GM19351 (cell line): ENCODE data around the gene ARMH3.

Experiments used
- ATAC-seq: cut with Tn5 transposase; IDR thresholded peaks from one replicate; pipeline ENCODE4 v1.9.1; 2021; ENCODE audit warnings: mild to moderate bottlenecking, moderate library complexity; ENCODE audit not compliant: unreplicated experiment

Gene ARMH3

DNA sequence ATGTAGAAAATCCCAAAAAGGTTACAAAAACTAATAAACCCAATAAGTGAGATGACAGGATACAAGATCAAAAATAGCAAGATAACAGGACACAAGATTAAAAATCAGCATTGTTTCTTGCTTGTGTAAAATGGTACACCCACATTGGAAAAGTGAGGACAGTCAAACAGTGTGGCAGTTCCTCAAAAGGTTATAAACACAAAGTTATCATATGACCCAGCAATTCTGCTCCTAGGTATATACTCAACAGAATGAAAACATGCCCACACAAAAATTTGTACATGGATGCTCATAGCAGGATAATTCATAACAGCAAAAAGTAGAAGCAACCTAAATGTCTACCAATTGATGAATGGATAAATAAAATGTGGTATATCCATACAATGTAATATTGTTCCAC, 105.8 kb downstream of the ARMH3 start:
- no peak for ATAC-seq

DNA sequence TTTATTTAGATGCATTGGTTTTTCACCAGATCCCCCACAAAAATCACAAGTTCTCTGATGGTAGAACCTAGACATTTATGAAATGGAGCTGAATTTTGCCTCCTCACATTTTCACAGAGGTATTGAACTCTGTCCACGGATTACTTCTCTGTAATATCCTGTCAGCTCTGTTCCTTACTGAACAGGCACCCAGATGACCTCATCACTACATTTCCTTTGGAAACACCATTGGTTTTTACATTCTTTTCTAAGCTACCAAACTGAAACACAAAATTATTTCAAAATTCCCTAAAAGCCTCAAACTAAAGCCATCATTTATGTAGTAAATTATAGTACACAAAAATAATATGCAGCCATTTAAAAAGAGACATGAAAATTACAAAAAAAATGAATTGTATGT, 114.1 kb downstream of the ARMH3 start:
- ATAC-seq, result no peak

DNA sequence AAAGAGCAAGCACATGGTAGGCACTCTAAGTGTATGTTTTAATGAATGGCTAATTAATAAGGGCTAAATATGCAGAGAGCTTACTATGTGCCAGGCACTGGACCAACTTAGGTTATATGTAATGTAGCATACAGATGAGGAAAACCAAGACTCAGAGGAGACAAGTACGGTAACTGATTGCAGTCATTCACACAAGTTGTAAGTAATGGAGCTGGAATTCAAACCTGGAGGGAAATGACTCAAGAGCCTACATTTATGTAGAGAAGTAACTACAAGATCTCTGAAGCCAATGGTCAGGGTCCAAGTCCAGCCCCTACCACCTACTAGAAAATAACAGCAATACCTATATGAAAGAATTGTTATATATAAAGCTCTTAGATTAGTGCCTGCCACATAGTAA, 115.1 kb downstream of the ARMH3 start:
- ATAC-seq, result no peak

DNA sequence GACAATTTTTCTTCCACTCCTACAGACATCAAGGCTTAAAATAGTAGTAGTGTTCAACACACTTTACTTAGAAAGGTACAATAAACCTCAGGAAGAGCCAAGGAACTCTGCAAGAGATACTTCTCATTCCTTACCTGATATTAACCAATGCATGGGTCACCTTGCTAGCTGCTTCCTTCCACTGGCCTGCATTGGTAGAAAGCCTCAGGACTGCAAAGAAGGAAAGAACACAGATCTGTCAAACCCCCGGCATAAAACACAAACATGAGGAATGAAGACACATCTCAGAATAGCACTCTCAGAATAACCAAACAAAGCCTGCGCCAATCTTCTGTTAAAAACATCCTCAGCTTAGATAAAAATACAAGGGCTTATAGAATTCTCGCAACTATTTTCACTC, 116.2 kb downstream of the ARMH3 start:
- no peak for ATAC-seq

- ATAC-seq, result no peak
These were observed 116.8 kb downstream of the ARMH3 start for GRCh38 chr10:101939008-101939648.

DNA sequence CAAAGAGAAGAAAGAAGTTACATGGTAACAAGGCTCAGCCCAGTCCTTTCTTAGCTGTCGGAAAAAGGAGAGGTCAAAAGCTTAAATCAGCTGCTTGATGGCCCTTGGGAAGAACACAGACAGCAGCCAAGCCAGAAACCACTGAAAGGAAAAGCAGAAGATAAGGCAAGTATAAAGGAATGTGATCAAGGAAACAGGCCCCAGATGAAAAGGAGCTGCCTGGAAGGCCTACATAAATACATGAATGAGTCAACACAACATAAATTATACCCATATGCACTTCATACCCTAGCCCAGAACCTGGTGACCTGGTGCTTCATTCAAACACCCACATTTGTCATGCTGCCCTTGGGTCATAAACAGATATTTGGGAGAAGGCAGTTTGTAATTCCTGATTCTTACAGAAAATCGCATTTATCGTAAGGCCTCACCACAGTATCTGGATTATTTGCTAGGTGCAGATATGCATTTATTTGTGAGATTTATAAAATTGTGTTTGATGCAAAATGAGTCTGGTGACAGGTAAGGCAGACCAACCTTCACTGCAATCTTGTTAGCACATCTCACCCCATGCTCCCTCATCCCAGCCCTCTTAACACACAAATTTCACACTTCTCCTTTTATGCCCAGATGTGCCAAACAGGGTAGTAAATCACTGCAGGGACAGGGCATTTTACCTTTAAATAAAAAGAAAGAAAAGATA, 117.5 kb downstream of the ARMH3 start:
- ATAC-seq, result no peak

- ATAC-seq, result no peak
These were observed 120.5 kb downstream of the ARMH3 start for GRCh38 chr10:101935431-101935830.

GRCh38 chr10:101934686-101935305, 121.2 kb downstream of the ARMH3 start:
- ATAC-seq, result no peak

- ATAC-seq, result no peak
These were observed 122.0 kb downstream of the ARMH3 start for GRCh38 chr10:101933976-101934375.

DNA sequence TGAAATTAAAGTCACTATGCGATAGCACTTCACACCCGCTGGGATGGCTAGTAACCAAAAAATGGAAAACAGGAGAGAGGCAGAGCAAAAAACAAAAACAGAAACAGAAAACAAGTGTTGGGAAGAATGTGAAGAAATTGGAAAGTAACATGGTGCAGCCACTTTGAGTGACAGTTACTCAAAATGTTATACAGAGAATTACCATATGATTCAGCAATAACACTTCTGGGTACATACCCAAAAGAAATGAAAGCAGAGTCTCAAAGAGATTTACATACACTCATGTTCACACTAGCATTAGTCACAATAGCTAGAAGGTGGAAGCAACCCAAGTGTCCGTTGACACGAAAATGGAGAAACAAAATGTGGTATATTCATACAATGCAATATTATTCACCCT, 123.8 kb downstream of the ARMH3 start:
- ATAC-seq, result no peak

DNA sequence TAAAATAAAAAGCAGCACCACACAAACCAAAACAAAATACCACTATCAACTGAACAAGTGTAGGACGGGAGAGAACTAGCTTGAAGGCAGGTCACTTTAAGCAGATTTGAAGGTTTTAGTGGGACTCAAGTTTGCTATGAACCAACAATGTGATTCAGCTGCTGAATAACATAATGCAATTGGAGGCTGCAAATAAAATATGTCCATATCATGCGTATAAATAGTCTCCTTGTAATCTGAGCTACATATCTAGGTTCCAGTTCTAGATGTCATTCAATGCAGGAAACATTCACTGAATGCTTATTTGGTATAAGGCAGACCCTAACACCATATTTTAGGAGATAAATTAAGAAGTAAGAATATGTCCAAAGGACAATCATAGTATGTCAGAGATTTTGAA, 130.9 kb downstream of the ARMH3 start:
- no peak for ATAC-seq

DNA sequence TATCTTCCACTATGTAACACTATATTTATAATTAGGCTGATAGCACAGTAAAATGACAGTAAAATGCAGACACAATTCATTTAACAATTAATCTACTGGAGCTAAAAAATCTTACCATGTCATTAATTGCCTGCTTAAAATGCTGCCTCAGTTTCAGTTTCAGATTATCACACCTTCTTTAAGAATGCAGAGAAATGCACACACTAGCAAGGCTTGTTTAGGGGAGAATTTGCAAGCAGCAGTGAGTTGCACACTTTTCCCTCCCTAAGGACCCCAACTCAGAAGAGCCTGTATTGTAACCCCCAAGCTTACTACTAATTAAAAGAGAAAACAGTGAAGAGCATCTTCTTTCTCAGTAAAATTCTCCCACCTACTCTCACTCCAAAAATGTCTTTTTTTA, 132.7 kb downstream of the ARMH3 start:
- ATAC-seq, result no peak

- ATAC-seq, result no peak
These were observed 133.1 kb downstream of the ARMH3 start for GRCh38 chr10:101922846-101923245.

GRCh38 chr10:101920546-101920945, 135.4 kb downstream of the ARMH3 start:
- ATAC-seq, result no peak

GRCh38 chr10:101919026-101919770, 136.8 kb downstream of the ARMH3 start:
- no peak for ATAC-seq

DNA sequence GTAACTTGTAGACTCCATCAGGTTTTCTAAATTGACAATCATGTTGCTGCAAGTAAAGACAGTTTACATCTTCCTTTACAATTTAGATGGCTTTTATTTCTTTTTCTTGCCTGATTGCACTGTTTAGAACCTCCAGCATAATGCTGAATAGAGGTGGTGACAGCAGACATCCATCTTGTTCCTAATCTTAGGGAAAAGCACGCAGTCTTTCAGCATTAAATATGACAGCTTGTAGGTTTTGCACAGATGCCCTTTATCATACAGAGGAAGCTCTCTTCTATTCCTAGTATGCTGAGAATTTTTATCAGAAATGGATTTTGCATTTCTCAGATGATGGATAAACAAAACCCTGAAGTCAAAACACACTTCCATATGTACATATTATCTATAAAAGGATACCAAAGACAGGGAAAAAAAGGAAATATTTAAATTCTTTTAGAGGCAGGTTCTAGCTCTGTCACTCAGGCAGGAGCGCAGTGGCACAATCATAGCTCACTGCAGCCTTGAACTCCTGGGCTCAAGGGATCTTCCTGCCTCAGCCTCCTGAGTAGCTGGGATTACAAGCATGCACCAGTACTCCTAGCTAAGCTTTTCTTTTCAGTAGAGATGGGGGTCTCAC, 143.3 kb downstream of the ARMH3 start:
- ATAC-seq, result no peak

DNA sequence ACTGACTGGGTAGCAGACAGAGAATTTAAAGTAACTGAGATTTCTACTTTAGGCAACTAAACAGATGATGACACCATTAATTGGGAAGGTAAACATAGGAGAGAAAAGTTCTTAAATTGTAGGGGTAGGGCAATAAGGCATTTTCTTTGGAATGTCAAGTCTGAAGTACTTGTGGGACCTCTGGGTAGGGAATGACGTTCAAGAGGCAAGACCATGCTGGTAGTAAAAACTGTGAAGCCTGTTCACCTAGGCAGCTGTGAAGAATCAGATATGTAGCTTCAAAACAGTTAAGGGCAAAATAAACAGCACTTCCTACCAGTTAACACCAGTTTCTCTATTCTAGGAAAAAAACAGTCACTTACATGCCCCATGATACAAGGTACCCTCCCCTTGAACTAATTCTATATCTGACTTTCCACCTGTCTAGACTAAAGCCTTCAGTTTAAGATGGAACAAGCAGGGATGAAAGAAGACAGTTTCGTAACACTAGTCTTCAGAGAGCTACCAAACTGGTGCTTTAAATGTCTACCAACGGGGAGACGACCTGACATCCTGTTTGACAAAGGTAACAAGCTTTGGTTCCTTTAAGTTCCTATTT, 149.3 kb downstream of the ARMH3 start:
- no peak for ATAC-seq

- ATAC-seq, result no peak
These were observed 150.7 kb downstream of the ARMH3 start for GRCh38 chr10:101905251-101905650.

GRCh38 chr10:101903827-101904550, 152.0 kb downstream of the ARMH3 start:
- peak; percentile 70 for ATAC-seq

DNA sequence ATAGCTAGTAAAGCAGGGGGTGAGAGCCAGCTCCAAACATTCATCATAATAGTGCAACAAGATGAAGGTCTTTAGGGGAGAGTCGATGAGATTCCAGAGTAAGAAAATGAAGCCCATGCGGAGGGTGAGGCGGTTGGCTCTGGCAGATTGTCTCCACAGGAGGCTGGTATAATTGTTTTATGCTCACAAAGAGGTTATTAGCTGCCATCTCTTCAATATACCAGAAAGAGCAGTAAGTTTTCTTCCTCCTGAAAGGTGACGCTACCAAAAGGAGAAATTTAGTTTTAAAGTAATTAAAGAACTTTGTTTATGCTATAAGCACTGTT, 153.2 kb downstream of the ARMH3 start:
- ATAC-seq, result no peak
